Stomach (tissue), 4 donors: ENCODE measurements around the gene RFX2.

Experiments used
- EP300 ChIP-seq: sonication (generic); formaldehyde crosslinking; IDR thresholded peaks from one replicate; pipeline ENCODE4 v1.6.1; 2017; ENCODE audit warnings: antibody characterized with exemption
- TF ChIP-seq, protein P1 (sequence below), 7 experiments: fragments of 450-650 bp in 4 of 7; fragments of 200-600 bp in 3 of 7; sonication (generic) in 3 of 7; IDR thresholded peaks; one replicate each; pipeline ENCODE4 v1.5.1; 2016 to 2019; ENCODE audit warnings: antibody characterized with exemption in 7 of 7, control low read depth in 2 of 7, mild to moderate bottlenecking in 1 of 7

GRCh38 chr19:6038634-6039405 lies 71.5 kb downstream of the RFX2 start:
- TF ChIP-seq, protein P1, sequence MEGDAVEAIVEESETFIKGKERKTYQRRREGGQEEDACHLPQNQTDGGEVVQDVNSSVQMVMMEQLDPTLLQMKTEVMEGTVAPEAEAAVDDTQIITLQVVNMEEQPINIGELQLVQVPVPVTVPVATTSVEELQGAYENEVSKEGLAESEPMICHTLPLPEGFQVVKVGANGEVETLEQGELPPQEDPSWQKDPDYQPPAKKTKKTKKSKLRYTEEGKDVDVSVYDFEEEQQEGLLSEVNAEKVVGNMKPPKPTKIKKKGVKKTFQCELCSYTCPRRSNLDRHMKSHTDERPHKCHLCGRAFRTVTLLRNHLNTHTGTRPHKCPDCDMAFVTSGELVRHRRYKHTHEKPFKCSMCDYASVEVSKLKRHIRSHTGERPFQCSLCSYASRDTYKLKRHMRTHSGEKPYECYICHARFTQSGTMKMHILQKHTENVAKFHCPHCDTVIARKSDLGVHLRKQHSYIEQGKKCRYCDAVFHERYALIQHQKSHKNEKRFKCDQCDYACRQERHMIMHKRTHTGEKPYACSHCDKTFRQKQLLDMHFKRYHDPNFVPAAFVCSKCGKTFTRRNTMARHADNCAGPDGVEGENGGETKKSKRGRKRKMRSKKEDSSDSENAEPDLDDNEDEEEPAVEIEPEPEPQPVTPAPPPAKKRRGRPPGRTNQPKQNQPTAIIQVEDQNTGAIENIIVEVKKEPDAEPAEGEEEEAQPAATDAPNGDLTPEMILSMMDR (IDR thresholded peaks at IDR 0.05), result no peak
- TF ChIP-seq EP300, result no peak
